ENCODE data around the gene ZNF785. TPM values are rescaled to one million over a fixed set of nuclear protein-coding genes. Genes with fewer than 3 reads are reported as not detected.
A peak's percentile ranks its signal among the peaks of the same experiment; 100 is the strongest.
"Not testable (repeated sequence)": the region's sequence is repeated elsewhere in the genome, so short reads cannot be mapped to it uniquely, and the experiment has no call there.

The ZNF785 gene
- polyA plus RNA-seq: 3.4 to 4.6 TPM (median 4.1 TPM) in 3 replicates
- polyA plus RNA-seq (2011; ENCODE audit: low read depth): 2.4 TPM
- 1.6 and 2.4 TPM in 2 replicates for polyA plus RNA-seq (2011; cell fraction: cytosol; rRNA removed)
- 12.7 and 13.0 TPM in 2 replicates for polyA plus RNA-seq (2011; cell fraction: nucleus; rRNA removed)
- 4.0 and 5.0 TPM in 2 replicates for polyA plus RNA-seq (2012; ENCODE audit: low replicate concordance)
- polyA minus RNA-seq: 2.4 to 5.2 TPM (median 3.0 TPM) in 3 replicates
- 4.8 TPM for polyA minus RNA-seq (2011; cell fraction: cytosol; rRNA and poly(A)+ RNA removed)
- 3.8 and 5.4 TPM in 2 replicates for polyA minus RNA-seq (2011; cell fraction: nucleus; rRNA and poly(A)+ RNA removed)

GRCh38 chr16:30585400-30586191 is at the start of gene ZNF785:
ZNF785 (minus strand) TSS chr16:30585697; CDS start chr16:30585611, 86 bp downstream.
- H4K20me1 ChIP-seq (ENCODE audit: control insufficient read depth, extremely low read depth, insufficient read depth, low read length): no peaks in the 10 kb centered on the region
- peaks cover 5% of the 10 kb centered on the region for H3K4me1 ChIP-seq (ENCODE audit: control insufficient read depth, extremely low read depth, insufficient read depth, low read length)
- H2AFZ ChIP-seq (ENCODE audit: control insufficient read depth, low read length): peak within 1 kb of the TSS; percentile 71
- peak within 1 kb of the TSS; percentile 79 for H3K27ac ChIP-seq (ENCODE audit: control insufficient read depth, insufficient read depth, low read length)
- peaks cover 33% of the 10 kb centered on the region for H3K79me2 ChIP-seq (ENCODE audit: control insufficient read depth, insufficient read depth, low read length)
- no peaks in the 10 kb centered on the region for H3K27me3 ChIP-seq (ENCODE audit: control insufficient read depth, extremely low read depth, insufficient read depth, low read length)
- peaks cover 9 to 10% of the 10 kb centered on the region in 2 experiments for H3K36me3 ChIP-seq (ENCODE audit: control insufficient read depth in 2 of 2, extremely low read depth in 1 of 2, insufficient read depth in 2 of 2, low read length in 2 of 2)
- H3K9ac ChIP-seq (ENCODE audit: control insufficient read depth, extremely low read depth, insufficient read depth, low read length): peak within 1 kb of the TSS; percentile 83
- FAIRE-seq (peak; percentile 78), DNase-seq (ENCODE audit: low read depth, low spot score) (peak; percentile 98)
- TF ChIP-seq EZH2 (IDR thresholded peaks at IDR 0.05; ENCODE audit: low read length): no peak
- TF ChIP-seq, protein P1, sequence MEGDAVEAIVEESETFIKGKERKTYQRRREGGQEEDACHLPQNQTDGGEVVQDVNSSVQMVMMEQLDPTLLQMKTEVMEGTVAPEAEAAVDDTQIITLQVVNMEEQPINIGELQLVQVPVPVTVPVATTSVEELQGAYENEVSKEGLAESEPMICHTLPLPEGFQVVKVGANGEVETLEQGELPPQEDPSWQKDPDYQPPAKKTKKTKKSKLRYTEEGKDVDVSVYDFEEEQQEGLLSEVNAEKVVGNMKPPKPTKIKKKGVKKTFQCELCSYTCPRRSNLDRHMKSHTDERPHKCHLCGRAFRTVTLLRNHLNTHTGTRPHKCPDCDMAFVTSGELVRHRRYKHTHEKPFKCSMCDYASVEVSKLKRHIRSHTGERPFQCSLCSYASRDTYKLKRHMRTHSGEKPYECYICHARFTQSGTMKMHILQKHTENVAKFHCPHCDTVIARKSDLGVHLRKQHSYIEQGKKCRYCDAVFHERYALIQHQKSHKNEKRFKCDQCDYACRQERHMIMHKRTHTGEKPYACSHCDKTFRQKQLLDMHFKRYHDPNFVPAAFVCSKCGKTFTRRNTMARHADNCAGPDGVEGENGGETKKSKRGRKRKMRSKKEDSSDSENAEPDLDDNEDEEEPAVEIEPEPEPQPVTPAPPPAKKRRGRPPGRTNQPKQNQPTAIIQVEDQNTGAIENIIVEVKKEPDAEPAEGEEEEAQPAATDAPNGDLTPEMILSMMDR (optimal IDR thresholded peaks at IDR 0.05 in 1 of 3, IDR thresholded peaks at IDR 0.05 in 1 of 3, conservative IDR thresholded peaks at IDR 0.05 in 1 of 3; ENCODE audit: extremely low read depth in 1 of 3, insufficient read depth in 2 of 3, low read length in 3 of 3): peak in 1 of 3 experiments; percentile 43
- no peaks in the 10 kb centered on the region for H3K9me1 ChIP-seq (ENCODE audit: control insufficient read depth, extremely low read depth, insufficient read depth, low read length)
- H3K4me3 ChIP-seq (ENCODE audit: control insufficient read depth in 2 of 3, extremely low read depth in 1 of 3, insufficient read depth in 2 of 3, low read depth in 1 of 3, low read length in 3 of 3): peak within 1 kb of the TSS; percentile 74 to 80 (median 75)
- peak within 1 kb of the TSS; percentile 87 for H3K4me2 ChIP-seq (ENCODE audit: control insufficient read depth, extremely low read depth, insufficient read depth, low read depth, low read length)
- no peaks in the 10 kb centered on the region for H3K9me3 ChIP-seq (ENCODE audit: control insufficient read depth, low read depth, low read length)
- dilution Hi-C loops (cut with MboI; ENCODE audit: extremely low pct_ligation_motif_present, low sequenced_read_pairs): no loop called here

- FAIRE-seq (no peak), DNase-seq (ENCODE audit: low read depth, low spot score) (no peak)
- no peak for TF ChIP-seq EZH2 (IDR thresholded peaks at IDR 0.05; ENCODE audit: low read length)
- TF ChIP-seq, protein P1 (optimal IDR thresholded peaks at IDR 0.05 in 1 of 3, IDR thresholded peaks at IDR 0.05 in 1 of 3, conservative IDR thresholded peaks at IDR 0.05 in 1 of 3; ENCODE audit: extremely low read depth in 1 of 3, insufficient read depth in 2 of 3, low read length in 3 of 3): no peak
- H3K4me3 ChIP-seq (ENCODE audit: control insufficient read depth in 2 of 3, extremely low read depth in 1 of 3, insufficient read depth in 2 of 3, low read depth in 1 of 3, low read length in 3 of 3): peak overlapping the region; percentile 79 to 91 (median 90)
- peak overlapping the region; percentile 98 for H3K9ac ChIP-seq (ENCODE audit: control insufficient read depth, extremely low read depth, insufficient read depth, low read length)
- peaks cover 10% of the 10 kb centered on the region for H3K79me2 ChIP-seq (ENCODE audit: control insufficient read depth, insufficient read depth, low read length)
- dilution Hi-C loops (cut with MboI; ENCODE audit: extremely low pct_ligation_motif_present, low sequenced_read_pairs): no loop called here
- H2AFZ ChIP-seq (ENCODE audit: control insufficient read depth, low read length): no peak overlapping the region
- H3K4me1 ChIP-seq (ENCODE audit: control insufficient read depth, extremely low read depth, insufficient read depth, low read length): peaks cover 4% of the 10 kb centered on the region
- H3K27me3 ChIP-seq (ENCODE audit: control insufficient read depth, extremely low read depth, insufficient read depth, low read length): no peaks in the 10 kb centered on the region
- H3K9me1 ChIP-seq (ENCODE audit: control insufficient read depth, extremely low read depth, insufficient read depth, low read length): no peaks in the 10 kb centered on the region
- H3K9me3 ChIP-seq (ENCODE audit: control insufficient read depth, low read depth, low read length): no peaks in the 10 kb centered on the region
- peak overlapping the region; percentile 94 for H3K4me2 ChIP-seq (ENCODE audit: control insufficient read depth, extremely low read depth, insufficient read depth, low read depth, low read length)
- H4K20me1 ChIP-seq (ENCODE audit: control insufficient read depth, extremely low read depth, insufficient read depth, low read length): no peaks in the 10 kb centered on the region
- H3K27ac ChIP-seq (ENCODE audit: control insufficient read depth, insufficient read depth, low read length): peak overlapping the region; percentile 97
- no peaks in the 10 kb centered on the region for H3K36me3 ChIP-seq (ENCODE audit: control insufficient read depth in 2 of 2, extremely low read depth in 1 of 2, insufficient read depth in 2 of 2, low read length in 2 of 2)
These were observed 48.0 kb upstream of the ZNF785 start for GRCh38 chr16:30633526-30633925.

- H3K36me3 ChIP-seq (ENCODE audit: control insufficient read depth in 2 of 2, extremely low read depth in 1 of 2, insufficient read depth in 2 of 2, low read length in 2 of 2); H3K4me3 ChIP-seq (ENCODE audit: control insufficient read depth in 2 of 3, extremely low read depth in 1 of 3, insufficient read depth in 2 of 3, low read depth in 1 of 3, low read length in 3 of 3); H2AFZ ChIP-seq (ENCODE audit: control insufficient read depth, low read length); H3K27me3 ChIP-seq (ENCODE audit: control insufficient read depth, extremely low read depth, insufficient read depth, low read length); H3K27ac ChIP-seq (ENCODE audit: control insufficient read depth, insufficient read depth, low read length); H3K9ac ChIP-seq (ENCODE audit: control insufficient read depth, extremely low read depth, insufficient read depth, low read length); H3K9me3 ChIP-seq (ENCODE audit: control insufficient read depth, low read depth, low read length); FAIRE-seq; DNase-seq (ENCODE audit: low read depth, low spot score); H3K4me1 ChIP-seq (ENCODE audit: control insufficient read depth, extremely low read depth, insufficient read depth, low read length); H3K9me1 ChIP-seq (ENCODE audit: control insufficient read depth, extremely low read depth, insufficient read depth, low read length); H3K4me2 ChIP-seq (ENCODE audit: control insufficient read depth, extremely low read depth, insufficient read depth, low read depth, low read length); H4K20me1 ChIP-seq (ENCODE audit: control insufficient read depth, extremely low read depth, insufficient read depth, low read length); dilution Hi-C loops (cut with MboI; ENCODE audit: extremely low pct_ligation_motif_present, low sequenced_read_pairs): not testable (repeated sequence)
- H3K79me2 ChIP-seq (ENCODE audit: control insufficient read depth, insufficient read depth, low read length): peaks cover 10% of the 10 kb centered on the region
These were observed 47.0 kb upstream of the ZNF785 start for GRCh38 chr16:30632454-30632853.
